ENCODE data around the gene SMPD2. TPM values are rescaled to one million over a fixed set of nuclear protein-coding genes. Genes with fewer than 3 reads are reported as not detected.

Gene SMPD2, protein sequence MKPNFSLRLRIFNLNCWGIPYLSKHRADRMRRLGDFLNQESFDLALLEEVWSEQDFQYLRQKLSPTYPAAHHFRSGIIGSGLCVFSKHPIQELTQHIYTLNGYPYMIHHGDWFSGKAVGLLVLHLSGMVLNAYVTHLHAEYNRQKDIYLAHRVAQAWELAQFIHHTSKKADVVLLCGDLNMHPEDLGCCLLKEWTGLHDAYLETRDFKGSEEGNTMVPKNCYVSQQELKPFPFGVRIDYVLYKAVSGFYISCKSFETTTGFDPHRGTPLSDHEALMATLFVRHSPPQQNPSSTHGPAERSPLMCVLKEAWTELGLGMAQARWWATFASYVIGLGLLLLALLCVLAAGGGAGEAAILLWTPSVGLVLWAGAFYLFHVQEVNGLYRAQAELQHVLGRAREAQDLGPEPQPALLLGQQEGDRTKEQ
- 12.3 and 12.8 TPM in 2 replicates for total RNA-seq (2022)
- Bru-seq, nascent RNA, result percentile 64 among the genes with signal in this experiment
- percentile 62 among the genes with signal in this experiment for BruChase-seq, experiment 1, labeled RNA remaining after a 2-hour chase
- BruChase-seq, experiment 2, labeled RNA remaining after a 6-hour chase, result percentile 62 among the genes with signal in this experiment
- long read RNA-seq, transcript SMPD2-201 (10 exons, 1,645 nt), result major isoform, 22 of 32 reads
- long read RNA-seq, partial matches to known transcripts, result 1 of 32 reads
- long read RNA-seq, other reads (novel, unspliced or antisense), result 8 of 32 reads

DNA sequence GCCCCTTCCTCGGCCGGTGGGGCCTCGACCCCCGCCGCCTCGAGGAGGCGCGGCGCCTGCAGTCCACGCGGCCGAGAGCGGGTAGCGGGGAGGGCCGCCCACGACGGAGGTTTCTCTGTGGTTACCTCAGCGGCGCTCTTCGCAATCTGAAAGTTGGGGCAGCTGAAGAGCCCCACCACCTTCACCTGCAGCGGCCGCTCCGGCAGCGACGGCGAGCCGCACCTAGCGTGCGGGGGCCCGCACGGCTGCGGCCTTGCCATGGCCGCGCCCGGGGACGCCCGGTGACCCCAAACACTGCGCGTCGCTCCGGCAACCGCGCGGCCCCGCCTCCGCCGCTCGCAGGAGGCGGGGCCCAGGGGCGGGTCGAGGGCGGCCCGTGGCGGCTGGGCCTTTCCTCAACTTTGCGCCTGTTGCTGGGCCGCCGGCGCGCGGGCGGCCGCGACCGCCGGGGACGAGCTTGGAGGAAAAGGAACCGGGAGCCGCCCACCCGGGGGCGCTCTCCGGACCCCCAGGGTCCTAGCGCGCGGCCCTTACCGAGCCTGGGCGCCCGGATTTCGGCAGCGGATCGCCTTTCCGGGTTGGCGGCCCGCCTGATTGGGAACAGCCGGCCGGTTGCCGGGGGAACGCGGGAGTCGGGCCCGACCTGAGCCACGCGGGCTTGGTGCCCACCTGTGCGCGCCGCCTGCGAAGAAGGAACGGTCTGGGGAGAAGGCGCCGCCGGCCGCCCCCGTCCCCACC, at the start of gene SMPD2, which contains the start of gene PPIL6:
Gene SMPD2 (plus strand): TSS at position 394 of the 738 bp plus-strand sequence. CDS start 398 bp downstream, outside the sequence.
Gene PPIL6 (minus strand): TSS at position 298 of the 738 bp plus-strand sequence. CDS start 38 bp downstream, at position 260.
- H3K4me3 ChIP-seq (ENCODE audit: low read depth, low read length), result peak within 1 kb of the TSS; percentile 57
- TF ChIP-seq, protein P1, sequence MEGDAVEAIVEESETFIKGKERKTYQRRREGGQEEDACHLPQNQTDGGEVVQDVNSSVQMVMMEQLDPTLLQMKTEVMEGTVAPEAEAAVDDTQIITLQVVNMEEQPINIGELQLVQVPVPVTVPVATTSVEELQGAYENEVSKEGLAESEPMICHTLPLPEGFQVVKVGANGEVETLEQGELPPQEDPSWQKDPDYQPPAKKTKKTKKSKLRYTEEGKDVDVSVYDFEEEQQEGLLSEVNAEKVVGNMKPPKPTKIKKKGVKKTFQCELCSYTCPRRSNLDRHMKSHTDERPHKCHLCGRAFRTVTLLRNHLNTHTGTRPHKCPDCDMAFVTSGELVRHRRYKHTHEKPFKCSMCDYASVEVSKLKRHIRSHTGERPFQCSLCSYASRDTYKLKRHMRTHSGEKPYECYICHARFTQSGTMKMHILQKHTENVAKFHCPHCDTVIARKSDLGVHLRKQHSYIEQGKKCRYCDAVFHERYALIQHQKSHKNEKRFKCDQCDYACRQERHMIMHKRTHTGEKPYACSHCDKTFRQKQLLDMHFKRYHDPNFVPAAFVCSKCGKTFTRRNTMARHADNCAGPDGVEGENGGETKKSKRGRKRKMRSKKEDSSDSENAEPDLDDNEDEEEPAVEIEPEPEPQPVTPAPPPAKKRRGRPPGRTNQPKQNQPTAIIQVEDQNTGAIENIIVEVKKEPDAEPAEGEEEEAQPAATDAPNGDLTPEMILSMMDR (IDR thresholded peaks at IDR 0.05; ENCODE audit: insufficient read depth in 1 of 2, low read depth in 1 of 2, low read length in 1 of 2, severe bottlenecking in 1 of 2, unreplicated experiment in 1 of 2), result peak in 1 of 2 experiments; percentile 33
- ChIA-PET POLR2A (interaction anchor here (0.6 to 1.3 kb wide), 3 partner anchors 42 to 57 kb away, joined by 3 to 16 read pairs (median 5); no protein-coding TSS in a partner anchor), CTCF (interaction anchor here (0.6 to 1.6 kb wide), 3 partner anchors 57 to 599 kb away, joined by 3 to 4 read pairs (median 3); no protein-coding TSS in a partner anchor)
- peaks cover 7% of the 10 kb centered on the region for H3K4me1 ChIP-seq
- no peaks in the 10 kb centered on the region for H3K9me3 ChIP-seq
- Mint-ChIP-seq H3K4me3 (ENCODE audit: unreplicated experiment) (peak within 1 kb of the TSS; percentile 96), H3K36me3 (ENCODE audit: insufficient read depth, unreplicated experiment) (no peaks in the 10 kb centered on the region), H3K4me1 (ENCODE audit: low read depth, unreplicated experiment) (no peaks in the 10 kb centered on the region), H3K27ac (ENCODE audit: unreplicated experiment) (peak within 1 kb of the TSS; percentile 97), H3K27me3 (ENCODE audit: insufficient read depth, unreplicated experiment) (no peaks in the 10 kb centered on the region), H3K9me3 (ENCODE audit: unreplicated experiment) (no peaks in the 10 kb centered on the region)
- BruUV-seq (replicated peaks), result no TSS peak
- H3K27me3 ChIP-seq (replicated peaks; ENCODE audit: control insufficient read depth, insufficient read depth, low read length), result no peaks in the 10 kb centered on the region
- intact Hi-C loops (cut with micrococcal nuclease; ENCODE audit: unreplicated experiment), result loop anchor here (2.0 to 10.0 kb wide), 4 partner anchors 14 to 256 kb away; partner anchors contain the start of genes AK9, CD164, FIG4 and MICAL1
- H3K36me3 ChIP-seq (ENCODE audit: control insufficient read depth, insufficient read depth, low read length), result no peaks in the 10 kb centered on the region
- peak; percentile 83 to 90 for DNase-seq

DNA sequence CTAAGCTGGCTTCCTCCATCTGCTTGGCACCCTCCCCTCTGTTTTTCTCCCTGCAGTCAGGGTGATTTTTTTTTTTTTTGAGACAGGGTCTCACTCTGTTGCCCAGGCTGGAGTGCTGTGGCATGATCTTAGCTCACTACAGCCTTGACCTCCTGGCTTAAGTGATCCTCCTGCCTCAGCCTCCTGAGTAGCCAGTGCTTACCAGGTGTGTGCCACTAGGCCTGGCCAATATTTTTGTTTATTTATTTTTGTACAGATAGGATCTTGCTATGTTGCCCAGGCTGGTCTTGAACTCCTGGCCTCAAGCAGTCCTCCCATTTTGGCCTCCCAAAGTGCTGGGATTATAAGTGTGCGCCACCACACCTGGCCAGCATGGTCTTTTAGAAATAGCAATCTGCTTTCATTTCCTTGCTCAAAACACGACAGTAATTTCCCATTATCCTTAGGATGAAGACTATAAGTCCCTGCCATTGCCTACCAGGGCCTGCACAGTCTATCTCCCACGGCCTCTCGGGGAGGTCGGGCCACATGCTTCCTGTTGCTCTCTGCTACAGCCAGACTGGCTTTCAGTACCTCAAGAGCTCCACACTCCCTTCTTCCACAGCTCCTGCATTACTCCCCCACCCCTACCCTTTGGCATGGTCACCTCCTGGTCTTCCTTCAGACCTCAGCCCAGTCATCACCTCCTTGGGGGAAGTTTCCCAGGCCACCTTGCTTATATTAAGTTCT, 47.2 kb upstream of the SMPD2 start:
- POLR2A ChIA-PET, result interaction anchor here (0.5 kb wide), 1 partner anchor 9 kb away, joined by 4 read pairs; no protein-coding TSS in a partner anchor
- Mint-ChIP-seq H3K4me1 (ENCODE audit: low read depth, unreplicated experiment) (no peaks in the 10 kb centered on the region), H3K36me3 (ENCODE audit: insufficient read depth, unreplicated experiment) (no peaks in the 10 kb centered on the region)

More for the DNA sequence above, 47.2 kb upstream of the SMPD2 start:
- H3K4me3 ChIP-seq (ENCODE audit: low read depth, low read length), result no peak overlapping the region
- peaks cover 6% of the 10 kb centered on the region for H3K27me3 Mint-ChIP-seq (ENCODE audit: insufficient read depth, unreplicated experiment)
- TF ChIP-seq, protein P1 (IDR thresholded peaks at IDR 0.05; ENCODE audit: insufficient read depth in 1 of 2, low read depth in 1 of 2, low read length in 1 of 2, severe bottlenecking in 1 of 2, unreplicated experiment in 1 of 2), result no peak
- DNase-seq, result no peak
- no peaks in the 10 kb centered on the region for H3K36me3 ChIP-seq (ENCODE audit: control insufficient read depth, insufficient read depth, low read length)
- no peaks in the 10 kb centered on the region for H3K9me3 ChIP-seq
- CTCF ChIA-PET, result interaction anchor here (0.6 to 1.3 kb wide), 3 partner anchors 9 to 322 kb away, joined by 3 to 14 read pairs (median 4); no protein-coding TSS in a partner anchor
- BruUV-seq (replicated peaks), result no TSS peak
- H3K9me3 Mint-ChIP-seq (ENCODE audit: unreplicated experiment), result no peaks in the 10 kb centered on the region
- no peaks in the 10 kb centered on the region for H3K27me3 ChIP-seq (replicated peaks; ENCODE audit: control insufficient read depth, insufficient read depth, low read length)
- intact Hi-C loops (cut with micrococcal nuclease; ENCODE audit: unreplicated experiment), result no loop called here
- H3K27ac Mint-ChIP-seq (ENCODE audit: unreplicated experiment), result no peak overlapping the region
- H3K4me1 ChIP-seq, result no peaks in the 10 kb centered on the region
- H3K4me3 Mint-ChIP-seq (ENCODE audit: unreplicated experiment), result no peak overlapping the region

All from Caco-2 (cell line).